ENCODE data around the gene EGFLAM.

Gene EGFLAM

GRCh38 chr5:38373743-38374142, 115.4 kb downstream of the EGFLAM start:
- Histone ChIP-seq H3K79me2 (ENCODE audit: insufficient read depth, low read depth) (no peaks in the 10 kb centered on the region), H3K4me2 (no peak overlapping the region), H4K20me1 (ENCODE audit: insufficient read depth) (no peaks in the 10 kb centered on the region), H3K4me1 (ENCODE audit: low read depth, poor library complexity, severe bottlenecking) (no peaks in the 10 kb centered on the region), H3K4me3 (IDR thresholded peaks at IDR 0.05; ENCODE audit: insufficient read depth, low read depth, low read length) (no peak overlapping the region), H3K27ac (no peak overlapping the region), H3K9ac (no peak overlapping the region), H3K27me3 (ENCODE audit: insufficient read depth, low read depth) (no peaks in the 10 kb centered on the region), H2AFZ (ENCODE audit: low read depth) (no peak overlapping the region), H3K36me3 (ENCODE audit: insufficient read depth) (no peaks in the 10 kb centered on the region)
- no peak for TF ChIP-seq CTCF (conservative IDR thresholded peaks at IDR 0.05; ENCODE audit: low read depth, low read length)

DNA sequence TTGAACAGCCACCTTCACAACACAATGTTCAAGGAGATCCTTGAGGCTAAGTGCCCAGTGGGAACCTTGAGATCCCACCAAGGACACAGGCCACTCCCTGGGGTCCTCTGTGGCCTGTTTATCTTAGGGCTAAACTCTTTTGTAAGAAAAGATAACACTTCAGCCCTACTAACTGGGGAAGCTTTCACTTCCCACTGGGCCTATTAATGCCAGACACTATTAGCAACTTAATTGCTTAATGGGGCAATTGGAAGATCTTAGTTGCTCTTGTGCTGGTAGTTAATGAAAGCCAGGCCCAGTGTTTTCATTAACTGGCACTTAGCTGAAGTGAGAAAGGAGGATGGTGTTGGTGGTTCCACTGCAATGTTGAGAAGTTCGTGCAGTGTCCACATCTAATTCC, 117.1 kb downstream of the EGFLAM start:
- H3K4me3 ChIP-seq (IDR thresholded peaks at IDR 0.05; ENCODE audit: insufficient read depth, low read depth, low read length) = no peak overlapping the region
- H3K9ac ChIP-seq = no peak overlapping the region
- H3K79me2 ChIP-seq (ENCODE audit: insufficient read depth, low read depth) = no peaks in the 10 kb centered on the region
- H3K4me2 ChIP-seq = no peak overlapping the region
- H3K27me3 ChIP-seq (ENCODE audit: insufficient read depth, low read depth) = no peaks in the 10 kb centered on the region
- H2AFZ ChIP-seq (ENCODE audit: low read depth) = no peak overlapping the region
- H4K20me1 ChIP-seq (ENCODE audit: insufficient read depth) = no peaks in the 10 kb centered on the region
- no peak overlapping the region for H3K27ac ChIP-seq
- H3K36me3 ChIP-seq (ENCODE audit: insufficient read depth) = no peaks in the 10 kb centered on the region
- H3K4me1 ChIP-seq (ENCODE audit: low read depth, poor library complexity, severe bottlenecking) = no peaks in the 10 kb centered on the region
- TF ChIP-seq CTCF (conservative IDR thresholded peaks at IDR 0.05; ENCODE audit: low read depth, low read length) = no peak

GRCh38 chr5:38376404-38376803, 118.0 kb downstream of the EGFLAM start:
- H4K20me1 ChIP-seq (ENCODE audit: insufficient read depth) = no peaks in the 10 kb centered on the region
- no peaks in the 10 kb centered on the region for H3K27me3 ChIP-seq (ENCODE audit: insufficient read depth, low read depth)
- no peak overlapping the region for H3K4me2 ChIP-seq
- no peak overlapping the region for H3K9ac ChIP-seq
- H3K27ac ChIP-seq = no peak overlapping the region
- no peaks in the 10 kb centered on the region for H3K4me1 ChIP-seq (ENCODE audit: low read depth, poor library complexity, severe bottlenecking)
- no peak overlapping the region for H2AFZ ChIP-seq (ENCODE audit: low read depth)
- no peak for TF ChIP-seq CTCF (conservative IDR thresholded peaks at IDR 0.05; ENCODE audit: low read depth, low read length)
- H3K4me3 ChIP-seq (IDR thresholded peaks at IDR 0.05; ENCODE audit: insufficient read depth, low read depth, low read length) = no peak overlapping the region
- H3K79me2 ChIP-seq (ENCODE audit: insufficient read depth, low read depth) = no peaks in the 10 kb centered on the region
- no peaks in the 10 kb centered on the region for H3K36me3 ChIP-seq (ENCODE audit: insufficient read depth)

GRCh38 chr5:38378579-38378978, 120.2 kb downstream of the EGFLAM start:
- Histone ChIP-seq H3K9ac (no peak overlapping the region), H3K27ac (no peak overlapping the region), H3K4me2 (no peak overlapping the region), H3K79me2 (ENCODE audit: insufficient read depth, low read depth) (no peaks in the 10 kb centered on the region), H3K4me1 (ENCODE audit: low read depth, poor library complexity, severe bottlenecking) (no peaks in the 10 kb centered on the region), H3K27me3 (ENCODE audit: insufficient read depth, low read depth) (no peaks in the 10 kb centered on the region), H4K20me1 (ENCODE audit: insufficient read depth) (no peaks in the 10 kb centered on the region), H3K4me3 (IDR thresholded peaks at IDR 0.05; ENCODE audit: insufficient read depth, low read depth, low read length) (no peak overlapping the region), H2AFZ (ENCODE audit: low read depth) (no peak overlapping the region), H3K36me3 (ENCODE audit: insufficient read depth) (no peaks in the 10 kb centered on the region)
- no peak for TF ChIP-seq CTCF (conservative IDR thresholded peaks at IDR 0.05; ENCODE audit: low read depth, low read length)

Measured in KMS-11 (cell line).